ENCODE measurements around the gene TBC1D4. TPM values are rescaled to one million over a fixed set of nuclear protein-coding genes. Genes with fewer than 3 reads are reported as not detected.

Gene TBC1D4
- total and polyA plus RNA-seq, 2 donors from 2014 or later: 14.7 to 51.8 TPM

- Histone ChIP-seq H3K4me1 (ENCODE audit: control insufficient read depth in 2 of 3, insufficient read depth in 2 of 3, low read depth in 1 of 3, low read length in 3 of 3) (no peaks in the 10 kb centered on the region), H3K27me3 (ENCODE audit: control insufficient read depth, insufficient read depth, low read length) (no peaks in the 10 kb centered on the region), H3K27ac (ENCODE audit: low read depth in 2 of 2, low read length in 2 of 2) (no peak overlapping the region), H3K4me3 (ENCODE audit: low read length in 3 of 3) (no peak overlapping the region), H3K9ac (ENCODE audit: low read length in 3 of 3) (no peak overlapping the region), H3K9me3 (ENCODE audit: control insufficient read depth in 2 of 3, insufficient read depth in 1 of 3, low read length in 3 of 3) (no peaks in the 10 kb centered on the region), H3K36me3 (ENCODE audit: control insufficient read depth in 2 of 3, insufficient read depth in 3 of 3, low read length in 3 of 3) (peaks cover 0 to 9% (median 6%) of the 10 kb centered on the region in 3 donors)
- no peak for TF ChIP-seq CTCF (IDR thresholded peaks at IDR 0.05; ENCODE audit: borderline replicate concordance, extremely low read depth, insufficient read depth)
- FAIRE-seq (no peak), DNase-seq (no peak)
- intact Hi-C loops (cut with DNase I): no loop called here
Observed at GRCh38 chr13:75324413-75324940, 157.5 kb downstream of the TBC1D4 start.

GRCh38 chr13:75321084-75321483 is 160.9 kb downstream of the TBC1D4 start:
- Histone ChIP-seq H3K27me3 (ENCODE audit: control insufficient read depth, insufficient read depth, low read length) (no peaks in the 10 kb centered on the region), H3K9me3 (ENCODE audit: control insufficient read depth in 2 of 3, insufficient read depth in 1 of 3, low read length in 3 of 3) (no peaks in the 10 kb centered on the region), H3K4me1 (ENCODE audit: control insufficient read depth in 2 of 3, insufficient read depth in 2 of 3, low read depth in 1 of 3, low read length in 3 of 3) (no peaks in the 10 kb centered on the region), H3K4me3 (ENCODE audit: low read length in 3 of 3) (no peak overlapping the region), H3K27ac (ENCODE audit: low read depth in 2 of 2, low read length in 2 of 2) (no peak overlapping the region), H3K9ac (ENCODE audit: low read length in 3 of 3) (no peak overlapping the region), H3K36me3 (ENCODE audit: control insufficient read depth in 2 of 3, insufficient read depth in 3 of 3, low read length in 3 of 3) (peaks cover 0 to 2% (median under 1%) of the 10 kb centered on the region in 3 donors)
- TF ChIP-seq CTCF (IDR thresholded peaks at IDR 0.05; ENCODE audit: borderline replicate concordance, extremely low read depth, insufficient read depth): no peak
- intact Hi-C loops (cut with DNase I): no loop called here
- DNase-seq (no peak), FAIRE-seq (no peak)

- Histone ChIP-seq H3K27me3 (ENCODE audit: control insufficient read depth, insufficient read depth, low read length) (no peaks in the 10 kb centered on the region), H3K9me3 (ENCODE audit: control insufficient read depth in 2 of 3, insufficient read depth in 1 of 3, low read length in 3 of 3) (no peaks in the 10 kb centered on the region), H3K9ac (ENCODE audit: low read length in 3 of 3) (no peak overlapping the region), H3K27ac (ENCODE audit: low read depth in 2 of 2, low read length in 2 of 2) (no peak overlapping the region), H3K36me3 (ENCODE audit: control insufficient read depth in 2 of 3, insufficient read depth in 3 of 3, low read length in 3 of 3) (peaks cover 0 to 2% (median 0%) of the 10 kb centered on the region in 3 donors), H3K4me1 (ENCODE audit: control insufficient read depth in 2 of 3, insufficient read depth in 2 of 3, low read depth in 1 of 3, low read length in 3 of 3) (no peaks in the 10 kb centered on the region), H3K4me3 (ENCODE audit: low read length in 3 of 3) (no peak overlapping the region)
- DNase-seq: no peak
- no peak for FAIRE-seq
- TF ChIP-seq CTCF (IDR thresholded peaks at IDR 0.05; ENCODE audit: borderline replicate concordance, extremely low read depth, insufficient read depth): no peak
- intact Hi-C loops (cut with DNase I): no loop called here
Observed at GRCh38 chr13:75319254-75319653, 162.7 kb downstream of the TBC1D4 start.
